ENCODE results near the gene TCEANC2.

- TF ChIP-seq POLR2AphosphoS5 (IDR thresholded peaks at IDR 0.05; ENCODE audit: low read depth, low read length) (no peak), REST (IDR thresholded peaks at IDR 0.05; ENCODE audit: insufficient read depth in 1 of 2, low read depth in 2 of 2, low read length in 2 of 2) (no peak), TAF1 (IDR thresholded peaks at IDR 0.05; ENCODE audit: borderline replicate concordance, insufficient read depth, low read length) (no peak), SIN3A (IDR thresholded peaks at IDR 0.05; ENCODE audit: borderline replicate concordance, insufficient read depth, low read length) (no peak), FOXP2 (optimal IDR thresholded peaks at IDR 0.05; ENCODE audit: borderline replicate concordance, extremely low read depth, extremely low read length, insufficient read depth) (no peak)
These were observed 48.8 kb upstream of the TCEANC2 start for GRCh38 chr1:54004481-54005049.
